ENCODE results near the gene ALKBH8.
"Not testable (repeated sequence)": the region's sequence is repeated elsewhere in the genome, so short reads cannot be mapped to it uniquely, and the experiment has no call there.

Gene ALKBH8

GRCh38 chr11:107576497-107577345 lies 11.2 kb upstream of the ALKBH8 start:
- DNase-seq = peak; percentile 53

DNA sequence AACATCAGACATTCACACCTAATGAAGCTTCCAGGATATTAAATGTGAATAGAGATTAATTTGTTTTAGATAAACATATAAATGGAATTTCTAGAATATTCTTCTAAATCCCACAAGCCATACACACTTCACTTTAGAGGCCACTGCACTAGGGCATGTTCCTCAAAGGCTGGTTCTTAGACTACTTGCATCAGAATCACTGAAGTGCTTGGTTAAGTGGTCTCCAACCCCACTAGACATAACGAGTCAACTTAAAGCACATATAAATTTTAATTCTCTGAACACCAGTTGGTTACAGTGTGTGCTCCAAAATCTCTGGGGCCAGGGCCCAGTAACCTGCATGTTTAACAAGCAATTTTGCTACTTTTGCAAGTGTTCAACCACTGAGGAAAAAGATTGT lies 7.9 kb upstream of the ALKBH8 start:
- DNase-seq = no peak

DNA sequence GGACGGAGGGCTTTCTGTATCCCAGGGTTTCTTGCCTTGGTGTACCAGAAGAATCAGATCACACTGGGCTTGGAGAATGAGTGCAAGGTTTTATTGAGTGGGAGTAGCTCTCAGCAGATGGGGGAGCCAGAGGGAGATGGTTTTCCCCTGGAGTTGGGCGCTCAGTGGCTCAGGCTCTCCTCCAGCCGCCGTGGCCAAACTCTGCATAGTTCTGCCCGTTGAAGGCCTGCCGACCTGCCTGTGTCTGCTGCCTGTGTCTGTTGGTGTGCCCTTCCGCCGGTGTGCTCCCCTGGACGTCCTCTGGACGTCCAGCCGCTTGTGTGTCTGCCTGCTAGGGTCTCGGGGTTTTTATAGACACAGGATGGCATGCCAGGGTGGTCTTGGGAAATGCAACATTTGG lies 4.5 kb upstream of the ALKBH8 start:
- DNase-seq = no peak

- DNase-seq = no peak
Observed at GRCh38 chr11:107567739-107568335, 2.3 kb upstream of the ALKBH8 start.

- DNase-seq = no peak
Observed at GRCh38 chr11:107566569-107566968, 1.0 kb upstream of the ALKBH8 start.

- DNase-seq = not testable (repeated sequence)
Observed at GRCh38 chr11:107565955-107566501, 493 bp upstream of the ALKBH8 start.

- no peak for DNase-seq
Observed at GRCh38 chr11:107564877-107565218, 687 bp downstream of the ALKBH8 start.

DNA sequence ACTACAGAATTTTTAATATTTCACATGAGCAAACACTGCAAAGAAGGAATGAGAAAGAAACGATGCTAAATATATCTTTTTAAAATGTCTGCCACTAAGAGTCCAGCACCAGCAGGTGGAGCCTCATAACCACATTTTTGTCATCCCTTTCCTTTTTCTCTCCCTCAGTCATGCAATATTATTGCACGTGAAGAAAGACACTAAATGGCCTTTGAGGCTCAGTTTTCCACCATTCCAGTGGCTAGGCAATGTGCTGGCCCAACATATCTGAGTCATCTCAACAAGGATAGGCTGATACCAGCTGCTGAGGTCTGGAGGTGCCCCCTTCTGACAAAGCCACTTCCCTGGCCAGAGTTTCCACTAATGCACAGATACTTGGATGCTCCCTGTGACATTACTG lies 1.8 kb downstream of the ALKBH8 start:
- DNase-seq = peak; percentile 64

DNA sequence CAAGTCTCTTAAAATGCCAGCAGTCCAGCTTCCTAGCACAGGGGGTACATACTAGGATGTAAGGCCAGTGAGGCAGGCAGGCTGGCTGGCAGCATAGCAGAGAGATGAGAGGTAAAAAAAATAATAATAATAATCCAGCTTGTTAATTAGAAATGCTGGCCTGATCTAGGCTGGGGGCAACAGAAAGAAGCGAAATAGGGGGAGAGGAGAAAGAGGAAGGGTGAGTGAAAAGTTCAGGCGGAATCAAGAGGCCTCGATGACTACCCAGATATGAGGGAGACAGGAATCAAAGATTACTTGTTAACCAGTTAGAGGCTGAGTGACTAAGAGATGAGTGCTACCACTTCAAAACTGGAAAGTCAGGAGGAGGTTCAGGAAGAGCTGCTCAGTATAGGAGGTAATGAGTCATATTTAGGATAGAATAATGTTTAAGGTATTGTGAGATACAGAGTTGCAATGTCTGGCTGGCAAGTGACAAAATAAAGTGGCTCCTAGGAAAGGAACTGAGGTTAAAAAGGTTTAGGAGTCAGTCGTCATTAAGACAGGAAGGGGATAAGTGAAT lies 2.8 kb downstream of the ALKBH8 start:
- DNase-seq = no peak

GRCh38 chr11:107561688-107562087 lies 3.8 kb downstream of the ALKBH8 start:
- no peak for DNase-seq

- no peak for DNase-seq
Observed at GRCh38 chr11:107550304-107550703, 15.2 kb downstream of the ALKBH8 start.

GRCh38 chr11:107549954-107550285 lies 15.6 kb downstream of the ALKBH8 start:
- DNase-seq = no peak

- peak; percentile 33 for DNase-seq
Observed at GRCh38 chr11:107549253-107549953, 16.1 kb downstream of the ALKBH8 start.

DNA sequence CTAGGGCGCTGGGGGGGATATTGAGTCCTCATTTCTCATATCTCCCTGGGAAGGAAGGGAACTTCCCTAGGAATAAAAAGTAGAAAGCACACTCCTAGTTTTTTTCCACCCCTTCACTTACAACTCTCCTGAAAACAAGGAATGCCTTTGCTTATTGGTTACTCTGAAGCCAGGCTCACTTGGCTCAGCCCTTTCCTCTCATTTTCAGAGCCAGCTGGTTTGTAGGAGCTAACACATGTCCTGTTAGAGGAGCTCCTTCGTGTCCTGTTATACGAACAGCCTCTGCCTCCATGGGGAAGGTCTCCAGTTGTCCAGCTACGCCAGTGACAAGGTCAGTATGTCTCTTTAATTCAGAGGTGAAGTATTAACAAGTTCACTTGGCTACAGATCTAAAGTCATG lies 17.6 kb downstream of the ALKBH8 start:
- peak; percentile 41 for DNase-seq

- DNase-seq = no peak
Observed at GRCh38 chr11:107545101-107545514, 20.4 kb downstream of the ALKBH8 start.

- no peak for DNase-seq
Observed at GRCh38 chr11:107538821-107539220, 26.7 kb downstream of the ALKBH8 start.

DNA sequence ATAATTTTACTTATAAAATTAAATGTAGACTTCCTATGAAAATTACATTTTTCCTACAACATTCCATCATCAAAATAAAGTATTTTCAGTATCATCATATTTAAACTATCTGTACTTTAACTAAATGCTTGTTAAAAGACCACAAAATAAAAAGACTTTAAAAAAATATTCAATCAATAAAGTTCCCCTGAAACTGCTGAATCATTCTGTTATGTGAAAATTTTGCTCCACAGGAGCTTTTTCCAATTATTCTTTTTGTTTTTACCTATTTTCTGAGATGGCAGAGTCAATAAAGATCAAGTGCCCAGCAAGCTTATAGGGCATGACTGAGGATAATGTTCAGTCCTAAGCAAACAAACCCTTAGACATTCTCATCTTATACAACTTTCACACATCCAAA lies 27.3 kb downstream of the ALKBH8 start:
- DNase-seq = no peak

DNA sequence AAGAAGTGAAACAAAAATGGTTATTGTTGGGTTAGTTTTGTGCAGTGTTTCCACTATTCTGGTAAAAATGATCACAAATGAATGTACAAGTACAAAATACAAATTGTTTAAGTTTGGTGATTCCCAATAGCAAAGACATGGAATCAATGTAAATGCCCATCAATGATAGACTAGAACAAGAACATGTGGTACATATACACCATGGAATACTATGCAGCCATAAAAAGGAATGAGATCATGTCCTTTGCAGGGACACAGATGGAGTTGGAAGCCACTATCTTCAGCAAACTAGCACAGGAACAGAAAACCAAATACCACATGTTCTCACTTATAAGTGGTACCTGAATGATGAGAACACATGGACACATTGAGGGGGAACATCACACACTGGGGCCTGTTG lies 28.4 kb downstream of the ALKBH8 start:
- not testable (repeated sequence) for DNase-seq

- DNase-seq = no peak
Observed at GRCh38 chr11:107526197-107526596, 39.3 kb downstream of the ALKBH8 start.

DNA sequence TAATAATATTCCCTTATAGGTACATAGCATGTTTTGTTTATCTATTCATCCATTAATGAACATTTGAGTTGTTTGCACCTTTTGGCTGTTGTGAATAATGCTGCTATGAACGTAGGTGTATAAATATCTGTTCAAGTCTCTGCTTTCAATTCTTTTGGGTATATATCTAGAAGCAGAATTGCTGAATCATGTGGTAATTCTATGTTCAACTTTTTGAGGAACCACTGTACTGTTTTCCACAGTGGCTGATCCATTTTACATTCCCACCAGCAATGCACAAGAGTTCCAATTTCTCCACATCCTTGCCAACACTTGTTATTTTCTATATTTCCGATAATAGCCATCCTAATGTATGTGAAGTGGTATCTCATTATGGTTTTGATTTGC lies 56.7 kb downstream of the ALKBH8 start:
- DNase-seq = no peak

DNA sequence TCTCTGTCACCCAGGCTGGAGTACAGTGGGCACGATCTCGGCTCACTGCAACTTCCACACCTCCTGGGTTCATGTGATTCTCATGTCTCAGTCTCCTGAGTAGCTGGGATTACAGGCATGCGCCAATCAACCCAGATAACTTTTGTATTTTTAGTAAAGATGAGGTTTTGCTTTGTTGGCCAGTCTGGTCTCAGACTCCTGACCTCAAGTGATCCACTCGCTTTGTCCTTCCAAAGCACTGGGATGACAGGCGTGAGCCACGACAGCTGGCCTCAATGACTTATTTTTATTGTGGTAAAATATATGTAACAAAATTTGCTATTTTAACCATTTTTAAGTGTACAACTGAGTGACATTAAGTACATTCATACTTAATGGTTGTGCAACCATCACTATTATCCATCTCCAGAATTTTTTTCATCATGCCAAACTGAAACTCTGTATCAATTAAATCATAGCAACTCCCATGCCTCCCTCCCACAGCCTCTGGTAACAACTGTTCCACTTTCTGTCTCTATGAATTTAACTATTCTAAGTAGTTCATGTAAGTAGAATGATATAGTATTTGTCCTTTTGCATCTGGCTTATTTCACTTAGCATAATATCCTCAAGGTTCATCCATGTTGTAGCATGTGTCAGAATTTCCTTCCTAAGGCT lies 57.2 kb downstream of the ALKBH8 start:
- DNase-seq = no peak

- DNase-seq = no peak
Observed at GRCh38 chr11:107505647-107506225, 59.8 kb downstream of the ALKBH8 start.

DNA sequence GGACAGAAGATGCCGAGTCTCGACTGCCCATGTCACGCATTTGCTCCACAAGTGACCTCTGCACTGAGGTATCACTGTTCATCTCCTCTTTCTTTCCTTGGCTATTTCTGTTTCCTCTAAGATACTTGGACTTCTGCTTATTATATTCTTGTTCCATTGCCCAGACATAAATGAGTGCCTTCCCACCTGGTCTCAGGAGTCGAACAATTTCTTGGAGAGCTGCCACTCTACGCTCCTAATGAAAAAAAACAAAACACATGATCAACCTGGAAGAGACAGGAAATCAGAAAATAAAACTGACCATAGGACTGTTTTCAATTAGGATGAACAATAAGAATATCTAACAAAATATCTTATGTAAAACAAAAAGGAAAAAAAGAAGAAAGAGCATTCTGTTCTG lies 60.6 kb downstream of the ALKBH8 start:
- DNase-seq = no peak
